SK-N-SH (cell line): ENCODE results near the gene MEF2B. TPM values are rescaled to one million over a fixed set of nuclear protein-coding genes. Genes with fewer than 3 reads are reported as not detected.

Experiments used
- CTCF ChIA-PET: fragments of 300-600, 350-600 bp; formaldehyde crosslinking; extraction: SDS; loops from one replicate; lab custom pipeline; 2021; lab: Yijun Ruan, JAX
- POLR2A ChIA-PET: fragments of 350-600 bp; sonication (Branson Sonifier 250); formaldehyde crosslinking; extraction: SDS; loops from one replicate; lab custom pipeline; 2020; ENCODE audit warnings: antibody characterized with exemption, inconsistent platforms; lab: Yijun Ruan, JAX
- DNase-seq: peaks from one replicate; pipeline ENCODE4 v3.0.0; 2012
- H2AFZ ChIP-seq: fragments of 200-600 bp; sonication (generic); 2 replicates; pipeline ENCODE4 v1.8.1; 2016; ENCODE audit warnings: antibody characterized with exemption, mild to moderate bottlenecking, low read depth
- H3F3A ChIP-seq: fragments of 200-600 bp; sonication (generic); replicated peaks from 2 replicates; pipeline ENCODE3; 2016; ENCODE audit warnings: antibody characterized with exemption, mild to moderate bottlenecking; ENCODE audit not compliant: insufficient read depth
- H3K27ac ChIP-seq, 2 experiments: fragments of 200-500 bp in 1 of 2; fragments of 200-600 bp in 1 of 2; sonication (Bioruptor generic) in 1 of 2; sonication (generic), shearing (Covaris generic) in 1 of 2; 2 replicates each; pipeline versions ENCODE4 v1.5.1 to v1.6.1; 2014 to 2016; ENCODE audit warnings: low read depth in 2 of 2, inconsistent platforms in 1 of 2, low read length in 1 of 2, mild to moderate bottlenecking in 1 of 2, mixed read lengths in 1 of 2
- H3K27me3 ChIP-seq: fragments of 200-600 bp; sonication (generic), shearing (Covaris generic); 2 replicates; pipeline ENCODE4 v1.6.1; 2016; ENCODE audit warnings: mixed run types; ENCODE audit not compliant: insufficient read depth
- H3K36me3 ChIP-seq, 2 experiments: fragments of 200-500 bp in 1 of 2; fragments of 200-600 bp in 1 of 2; sonication (Bioruptor generic) in 1 of 2; sonication (generic) in 1 of 2; replicated peaks in 1 of 2; 2 replicates each; pipeline versions ENCODE3 to v1.5.1; 2014 to 2016; ENCODE audit warnings: low read length in 1 of 2, mild to moderate bottlenecking in 1 of 2; ENCODE audit not compliant: insufficient read depth in 2 of 2, control insufficient read depth in 1 of 2
- H3K4me1 ChIP-seq, 2 experiments: fragments of 200-500 bp in 1 of 2; fragments of 200-600 bp in 1 of 2; sonication (Bioruptor generic) in 1 of 2; sonication (generic), shearing (Covaris generic) in 1 of 2; 2 replicates each; pipeline versions ENCODE4 v1.5.1 to v1.6.1; 2014 to 2016; ENCODE audit warnings: low read depth in 1 of 2, low read length in 1 of 2, mixed run types in 1 of 2; ENCODE audit not compliant: insufficient read depth in 2 of 2, control insufficient read depth in 1 of 2
- H3K4me2 ChIP-seq: fragments of 200-600 bp; sonication (generic), shearing (Covaris generic); 2 replicates; pipeline ENCODE4 v1.6.1; 2017; ENCODE audit warnings: mixed run types
- H3K4me3 ChIP-seq, 2 experiments: fragments of 200-500 bp in 1 of 2; fragments of 200-600 bp in 1 of 2; sonication (Bioruptor generic) in 1 of 2; sonication (generic), shearing (Covaris generic) in 1 of 2; 2 replicates each; pipeline versions ENCODE4 v1.5.1 to v1.8.1; 2014 to 2016; ENCODE audit warnings: low read depth in 2 of 2, inconsistent platforms in 1 of 2, low read length in 1 of 2, mild to moderate bottlenecking in 1 of 2, mixed read lengths in 1 of 2, moderate library complexity in 1 of 2
- H3K79me2 ChIP-seq: fragments of 200-600 bp; sonication (generic); 2 replicates; pipeline ENCODE4 v1.8.1; 2017; ENCODE audit warnings: mild to moderate bottlenecking; ENCODE audit not compliant: insufficient read depth
- H3K9ac ChIP-seq: fragments of 200-600 bp; sonication (generic); 2 replicates; pipeline ENCODE4 v1.6.1; 2017; ENCODE audit warnings: mixed run types
- H3K9me2 ChIP-seq: fragments of 200-600 bp; sonication (generic); 2 replicates; pipeline ENCODE4 v1.6.1; 2017; ENCODE audit warnings: mixed run types
- H3K9me3 ChIP-seq: fragments of 200-600 bp; sonication (generic); 2 replicates; pipeline ENCODE4 v1.6.1; 2017; ENCODE audit warnings: mixed run types, mild to moderate bottlenecking, moderate library complexity
- H4K20me1 ChIP-seq: fragments of 200-600 bp; sonication (generic); 2 replicates; pipeline ENCODE4 v1.6.1; 2017; ENCODE audit warnings: mild to moderate bottlenecking, mixed run types; ENCODE audit not compliant: insufficient read depth
- CTCF ChIP-seq: fragments of 200-600 bp; sonication (generic); IDR thresholded peaks from 2 replicates; pipeline ENCODE4 v1.6.1; 2017; ENCODE audit warnings: antibody characterized with exemption, mild to moderate bottlenecking, moderate library complexity
- RAD21 ChIP-seq: IDR thresholded peaks from 2 replicates; pipeline ENCODE4 v1.6.1; 2012; ENCODE audit warnings: mild to moderate bottlenecking, low read length
- RXRA ChIP-seq: IDR thresholded peaks from 2 replicates; pipeline ENCODE4 v1.4.0; 2012; ENCODE audit warnings: low read depth, mild to moderate bottlenecking, borderline replicate concordance
- SMC3 ChIP-seq: IDR thresholded peaks from 2 replicates; pipeline ENCODE4 v1.6.1; 2012; ENCODE audit warnings: low read depth, low read length, improper control_type of control experiment
- WGBS: methylation state at CpG from one replicate; pipeline ENCODE4 v1.1.6; 2017; ENCODE audit warnings: low lambda C conversion rate; 5-methylcytosine and 5-hydroxymethylcytosine counted together
- polyA plus RNA-seq, 3 experiments: library from polyadenylated mRNA; depleted of rRNA; stranded (reverse); fragments of >200 nt; gene quantifications; 2 replicates each; pipeline ENCODE4 v1.2.3, GENCODE V29; 2012
- TF ChIP-seq, protein P1 (sequence below): fragments of 150-350 bp; IDR thresholded peaks from 2 replicates; pipeline ENCODE4 v1.6.1; 2016; ENCODE audit warnings: mild to moderate bottlenecking, low read depth, low read length

Gene MEF2B
- polyA plus RNA-seq, 1 of the 3 experiments (the other 2 are of a cell fraction), result 1.0 TPM

GRCh38 chr19:19111136-19111835 is 58.8 kb downstream of the MEF2B start (continued):
- TF ChIP-seq, protein P1, sequence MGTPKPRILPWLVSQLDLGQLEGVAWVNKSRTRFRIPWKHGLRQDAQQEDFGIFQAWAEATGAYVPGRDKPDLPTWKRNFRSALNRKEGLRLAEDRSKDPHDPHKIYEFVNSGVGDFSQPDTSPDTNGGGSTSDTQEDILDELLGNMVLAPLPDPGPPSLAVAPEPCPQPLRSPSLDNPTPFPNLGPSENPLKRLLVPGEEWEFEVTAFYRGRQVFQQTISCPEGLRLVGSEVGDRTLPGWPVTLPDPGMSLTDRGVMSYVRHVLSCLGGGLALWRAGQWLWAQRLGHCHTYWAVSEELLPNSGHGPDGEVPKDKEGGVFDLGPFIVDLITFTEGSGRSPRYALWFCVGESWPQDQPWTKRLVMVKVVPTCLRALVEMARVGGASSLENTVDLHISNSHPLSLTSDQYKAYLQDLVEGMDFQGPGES, result no peak
- TF ChIP-seq CTCF, result no peak
- TF ChIP-seq, all 33 proteins: peak for 0

DNA sequence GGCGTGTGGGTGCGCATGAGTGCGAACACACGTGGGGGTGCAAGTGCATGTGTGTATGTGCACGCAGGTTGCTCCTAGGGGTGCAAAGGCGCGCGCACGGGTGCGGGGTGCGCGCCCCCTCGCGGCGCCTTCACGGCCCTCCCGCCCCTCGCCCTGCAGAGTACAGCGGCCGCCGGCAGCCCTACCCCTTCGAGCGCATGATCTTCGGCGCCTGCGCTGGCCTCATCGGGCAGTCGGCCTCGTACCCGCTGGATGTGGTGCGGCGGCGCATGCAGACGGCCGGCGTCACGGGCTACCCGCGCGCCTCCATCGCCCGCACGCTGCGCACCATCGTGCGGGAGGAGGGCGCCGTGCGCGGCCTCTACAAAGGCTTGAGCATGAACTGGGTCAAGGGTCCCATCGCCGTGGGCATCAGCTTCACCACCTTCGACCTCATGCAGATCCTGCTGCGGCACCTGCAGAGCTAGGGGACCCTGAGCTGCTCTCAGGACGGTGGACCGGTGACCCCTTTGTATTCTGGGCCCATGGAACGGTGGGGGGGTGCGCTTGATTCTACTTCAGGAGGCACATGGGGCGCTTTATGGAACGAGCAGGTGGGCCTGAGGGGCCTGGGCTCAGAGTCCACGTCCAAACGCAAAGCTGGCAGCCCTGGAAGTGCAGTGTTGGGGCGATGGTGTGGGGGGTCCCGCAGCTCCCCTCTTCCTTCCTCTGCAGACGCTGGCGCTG is 59.5 kb downstream of the MEF2B start:
- CTCF ChIA-PET, result interaction anchor here (0.6 to 1.4 kb wide), 11 partner anchors 9 to 451 kb away, joined by 3 to 8 read pairs (median 3); partner anchors contain the start of gene SLC25A42
- no peak overlapping the region for H3K4me3 ChIP-seq
- H3K79me2 ChIP-seq, result no peaks in the 10 kb centered on the region
- no peaks in the 10 kb centered on the region for H4K20me1 ChIP-seq
- TF ChIP-seq RXRA (no peak), RAD21 (peak; percentile 42; the same call in 1 of the 2 replicates), CTCF (peak; percentile 37; the same call in 1 of the 2 replicates), SMC3 (peak; percentile 39; the same call in 1 of the 2 replicates)
- TF ChIP-seq, all 33 proteins: peak for 3
- POLR2A ChIA-PET, result no interaction called here
- Histone ChIP-seq H3K36me3 (no peaks in the 10 kb centered on the region), H3F3A (no peaks in the 10 kb centered on the region), H3K27ac (no peak overlapping the region), H3K27me3 (no peaks in the 10 kb centered on the region), H3K9me2 (no peaks in the 10 kb centered on the region), H2AFZ (no peak overlapping the region), H3K4me1 (no peaks in the 10 kb centered on the region; a peak in 1 of 4 replicates), H3K9ac (no peak overlapping the region), H3K4me2 (no peak overlapping the region), H3K9me3 (no peaks in the 10 kb centered on the region)
- WGBS, result 47% methylated on average over 13 of the region's 66 CpGs
- peak; percentile 89 for DNase-seq
